HG03097 (cell line): ENCODE results near the gene EMC10.
"Not testable (repeated sequence)": the region's sequence is repeated elsewhere in the genome, so short reads cannot be mapped to it uniquely, and the experiment has no call there.

Experiments used
- ATAC-seq: cut with Tn5 transposase; IDR thresholded peaks from one replicate; pipeline ENCODE4 v1.9.1; 2021; ENCODE audit not compliant: unreplicated experiment, low FRiP score

Gene EMC10

GRCh38 chr19:50450369-50451222 is 25.7 kb upstream of the EMC10 start:
- no peak for ATAC-seq

GRCh38 chr19:50451223-50451534 is 25.1 kb upstream of the EMC10 start:
- no peak for ATAC-seq

GRCh38 chr19:50453243-50453642 is 23.1 kb upstream of the EMC10 start:
- ATAC-seq, result no peak

- no peak for ATAC-seq
Measured at GRCh38 chr19:50455992-50456391, 20.3 kb upstream of the EMC10 start.

GRCh38 chr19:50457300-50457699 is 19.0 kb upstream of the EMC10 start:
- no peak for ATAC-seq

GRCh38 chr19:50458396-50459066 is 17.8 kb upstream of the EMC10 start:
- ATAC-seq, result no peak

GRCh38 chr19:50459067-50459456 is 17.2 kb upstream of the EMC10 start:
- no peak for ATAC-seq

- no peak for ATAC-seq
Measured at GRCh38 chr19:50459638-50460037, 16.7 kb upstream of the EMC10 start.

- ATAC-seq, result peak; percentile 54
Measured at GRCh38 chr19:50460161-50460765, 16.0 kb upstream of the EMC10 start.

GRCh38 chr19:50461066-50461875 is 15.0 kb upstream of the EMC10 start:
- ATAC-seq, result peak; percentile 49

GRCh38 chr19:50462970-50463369 is 13.3 kb upstream of the EMC10 start:
- ATAC-seq, result no peak

GRCh38 chr19:50464348-50464747 is 12.0 kb upstream of the EMC10 start:
- no peak for ATAC-seq

GRCh38 chr19:50465000-50465399 is 11.3 kb upstream of the EMC10 start:
- no peak for ATAC-seq

- ATAC-seq, result no peak
Measured at GRCh38 chr19:50465986-50466705, 10.2 kb upstream of the EMC10 start.

- ATAC-seq, result no peak
Measured at GRCh38 chr19:50466706-50467039, 9.6 kb upstream of the EMC10 start.

GRCh38 chr19:50467566-50467965 is 8.7 kb upstream of the EMC10 start:
- ATAC-seq, result no peak

- ATAC-seq, result no peak
Measured at GRCh38 chr19:50468818-50469217, 7.5 kb upstream of the EMC10 start.

- ATAC-seq, result not testable (repeated sequence)
Measured at GRCh38 chr19:50473336-50473735, 3.0 kb upstream of the EMC10 start.

- ATAC-seq, result no peak
Measured at GRCh38 chr19:50475101-50475568, 1.2 kb upstream of the EMC10 start.

GRCh38 chr19:50475736-50476223 is 527 bp upstream of the EMC10 start:
- no peak for ATAC-seq
